GM12872 (cell line): Measurements from ENCODE around the gene FGF1.
A peak's percentile ranks its signal among the peaks of the same experiment; 100 is the strongest.

Experiments used
- TF ChIP-seq, protein P1 (sequence below): IDR thresholded peaks from 3 replicates; pipeline ENCODE4 v1.5.1; 2011; ENCODE audit warnings: low read depth, mild to moderate bottlenecking, low read length, moderate library complexity; ENCODE audit not compliant: insufficient read depth

FGF1 gene

DNA sequence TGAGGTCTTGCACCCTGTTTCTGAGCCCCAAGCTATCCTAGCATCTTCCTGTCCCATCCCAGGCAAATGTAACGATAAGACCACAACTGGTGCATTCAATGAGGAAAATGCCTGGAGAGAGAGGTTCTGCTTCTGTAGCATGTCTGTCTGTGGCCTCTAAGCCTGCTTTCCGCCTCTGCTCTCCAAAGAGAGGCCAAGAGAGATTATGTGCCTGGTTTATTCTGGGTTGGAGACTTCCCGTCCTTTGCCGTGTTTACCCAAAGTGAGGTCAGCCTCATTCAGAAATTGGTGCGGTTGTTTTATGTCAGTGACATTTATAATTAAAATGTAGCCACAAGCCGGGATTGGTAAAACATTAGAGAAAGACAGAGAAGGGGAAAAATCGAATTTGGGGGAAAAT, 77.8 kb downstream of the FGF1 start:
- TF ChIP-seq, protein P1, sequence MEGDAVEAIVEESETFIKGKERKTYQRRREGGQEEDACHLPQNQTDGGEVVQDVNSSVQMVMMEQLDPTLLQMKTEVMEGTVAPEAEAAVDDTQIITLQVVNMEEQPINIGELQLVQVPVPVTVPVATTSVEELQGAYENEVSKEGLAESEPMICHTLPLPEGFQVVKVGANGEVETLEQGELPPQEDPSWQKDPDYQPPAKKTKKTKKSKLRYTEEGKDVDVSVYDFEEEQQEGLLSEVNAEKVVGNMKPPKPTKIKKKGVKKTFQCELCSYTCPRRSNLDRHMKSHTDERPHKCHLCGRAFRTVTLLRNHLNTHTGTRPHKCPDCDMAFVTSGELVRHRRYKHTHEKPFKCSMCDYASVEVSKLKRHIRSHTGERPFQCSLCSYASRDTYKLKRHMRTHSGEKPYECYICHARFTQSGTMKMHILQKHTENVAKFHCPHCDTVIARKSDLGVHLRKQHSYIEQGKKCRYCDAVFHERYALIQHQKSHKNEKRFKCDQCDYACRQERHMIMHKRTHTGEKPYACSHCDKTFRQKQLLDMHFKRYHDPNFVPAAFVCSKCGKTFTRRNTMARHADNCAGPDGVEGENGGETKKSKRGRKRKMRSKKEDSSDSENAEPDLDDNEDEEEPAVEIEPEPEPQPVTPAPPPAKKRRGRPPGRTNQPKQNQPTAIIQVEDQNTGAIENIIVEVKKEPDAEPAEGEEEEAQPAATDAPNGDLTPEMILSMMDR: no peak

DNA sequence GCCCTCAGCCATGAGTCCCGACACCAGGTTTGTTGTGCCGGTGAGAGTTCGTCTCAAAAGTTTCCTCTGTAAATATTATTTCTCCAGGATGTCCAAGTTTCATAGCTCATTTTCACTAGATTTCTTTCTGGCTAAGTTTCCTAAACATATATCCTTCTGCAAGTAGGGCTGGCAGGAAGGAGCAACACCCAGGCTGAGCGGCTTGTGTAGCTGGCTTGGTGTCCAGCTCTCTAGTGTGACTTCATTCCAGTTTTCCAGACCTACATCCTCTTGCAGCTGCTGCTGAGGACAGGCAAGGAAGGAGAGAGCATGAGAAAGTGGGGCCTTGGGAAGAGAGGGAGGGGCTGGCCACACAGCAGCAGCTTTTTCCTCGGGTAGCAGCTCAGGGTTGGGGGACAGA, 80.3 kb downstream of the FGF1 start:
- TF ChIP-seq, protein P1: no peak

DNA sequence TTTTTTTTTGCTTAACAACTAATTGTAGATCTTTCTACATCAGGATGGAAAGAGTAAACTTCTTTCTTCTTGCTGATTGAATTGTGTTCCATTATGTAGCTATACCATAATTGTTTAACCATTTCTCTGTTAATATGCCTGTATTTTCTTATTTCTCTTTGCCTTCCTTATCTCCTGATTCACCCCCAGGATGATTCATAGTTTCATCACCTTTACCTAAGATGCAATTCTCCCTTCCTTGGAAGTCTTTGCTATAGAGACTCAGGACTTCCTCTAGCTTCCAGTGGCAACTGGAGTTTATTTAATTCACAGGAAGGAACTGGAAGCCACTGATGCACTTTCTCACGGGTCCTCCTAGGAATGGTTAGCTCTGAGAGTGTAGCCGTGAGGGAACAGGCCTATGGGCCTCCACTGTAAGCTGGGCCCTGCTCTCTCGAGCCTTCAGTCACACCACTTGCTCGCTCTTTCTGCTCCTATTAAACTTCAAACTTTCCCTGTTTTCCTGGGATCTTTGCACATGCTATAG, 83.1 kb downstream of the FGF1 start:
- TF ChIP-seq, protein P1: no peak

DNA sequence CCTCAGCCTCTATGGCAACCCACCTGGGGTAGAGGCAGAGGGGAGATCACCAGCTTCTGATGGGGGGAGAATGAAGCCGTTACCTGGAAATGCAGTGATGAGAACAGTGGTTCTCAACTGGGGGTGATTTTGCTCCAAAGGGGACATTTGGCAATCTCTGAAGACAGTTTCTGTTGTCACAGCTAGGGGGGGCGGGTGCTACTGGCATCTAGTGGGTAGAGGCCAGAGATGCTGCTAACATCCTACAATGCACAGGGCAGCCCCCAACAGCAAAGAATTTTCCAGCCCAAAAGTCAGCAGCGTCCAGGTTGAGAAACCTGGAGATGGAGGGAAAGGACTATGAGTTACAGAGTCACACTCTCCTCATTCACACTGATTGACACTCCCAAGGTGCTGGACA, 84.5 kb downstream of the FGF1 start:
- TF ChIP-seq, protein P1: peak; percentile 35; the same call in 2 of the 3 replicates

DNA sequence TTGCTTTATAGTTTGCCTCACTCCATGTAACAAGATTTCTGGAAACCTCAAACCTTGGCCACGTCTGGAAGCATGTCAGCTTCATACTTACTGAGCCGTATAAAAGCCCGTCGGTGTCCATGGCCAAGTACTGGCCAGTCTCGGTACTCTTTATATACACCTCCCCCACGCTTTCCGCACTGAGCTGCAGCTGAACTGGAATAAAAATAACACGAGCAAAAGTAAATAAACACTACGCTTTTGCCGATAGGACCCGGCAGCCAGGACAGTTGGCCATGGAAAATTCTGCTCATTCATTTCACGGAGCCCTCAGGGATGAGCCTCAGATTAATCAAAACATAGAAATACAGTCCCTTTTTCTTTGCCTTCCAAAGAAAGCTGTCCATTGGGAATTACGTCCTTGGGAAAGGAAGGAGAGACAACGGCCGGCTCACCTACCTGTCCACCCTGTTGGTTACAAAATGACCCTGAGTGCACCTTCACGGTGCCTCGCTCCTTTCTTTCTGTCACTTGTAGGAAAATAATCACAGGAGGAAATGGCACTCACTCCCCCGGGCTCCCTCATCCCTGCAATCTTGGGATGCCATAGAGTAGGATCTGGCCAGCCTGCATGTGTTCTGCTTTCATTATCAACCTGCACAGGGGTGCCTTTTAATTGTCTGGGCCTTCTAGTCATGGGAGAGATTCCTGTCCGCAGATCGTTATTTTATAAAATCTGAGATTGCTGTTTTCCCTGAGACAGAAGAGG, 85.1 kb downstream of the FGF1 start:
- TF ChIP-seq, protein P1: no peak

DNA sequence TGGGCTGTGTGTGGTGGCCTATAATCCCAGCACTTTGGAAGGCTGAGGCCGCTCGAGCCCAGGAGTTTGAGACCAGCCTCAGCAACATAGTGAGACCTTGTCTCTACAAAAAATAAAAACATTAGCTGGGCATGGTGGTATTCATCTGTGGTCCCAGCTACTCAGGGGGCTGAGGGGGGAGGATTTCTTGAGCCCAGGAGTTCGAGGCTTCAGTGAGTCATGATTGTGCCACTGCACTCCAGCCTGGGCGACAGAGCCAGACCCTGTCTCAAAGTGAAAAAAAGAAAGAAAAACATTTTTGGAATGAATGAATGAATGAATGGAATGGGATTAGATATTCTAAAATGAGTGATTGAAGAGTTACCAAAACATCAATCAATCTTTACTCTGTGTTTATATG, 85.8 kb downstream of the FGF1 start:
- TF ChIP-seq, protein P1: no peak

DNA sequence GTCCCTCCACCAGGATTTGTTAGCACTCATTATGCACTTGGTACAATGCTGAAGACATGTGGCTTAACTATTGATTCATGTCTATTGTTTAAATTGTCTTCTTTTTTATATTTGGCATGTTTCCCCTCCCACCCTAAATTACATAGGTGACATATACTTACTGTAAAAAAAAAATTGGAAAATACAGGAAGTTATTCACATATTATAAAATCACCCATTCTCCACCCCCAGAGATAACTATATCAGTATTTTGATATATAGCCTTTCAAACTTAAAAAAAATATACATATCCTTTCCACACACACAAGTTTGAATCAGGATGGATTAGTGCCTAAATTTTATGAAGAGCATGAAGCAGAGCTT, 87.6 kb downstream of the FGF1 start:
- TF ChIP-seq, protein P1: no peak
